Stimulated activated CD8-positive, alpha-beta memory T cell treated with anti-CD3 and anti-CD28 coated beads, Interleukin-4, amount 100 ng/mL, for 4 hours (primary cell): Measurements from ENCODE around the gene FMC1.
"Not testable (repeated sequence)": the region's sequence is repeated elsewhere in the genome, so short reads cannot be mapped to it uniquely, and the experiment has no call there.

Experiments used
- DNase-seq, 2 donors: peaks; one replicate each; pipeline ENCODE4 v3.0.0-alpha.2; 2020; ENCODE audit warnings: low read depth in 2 of 2, low spot score in 1 of 2

The FMC1 gene

DNA sequence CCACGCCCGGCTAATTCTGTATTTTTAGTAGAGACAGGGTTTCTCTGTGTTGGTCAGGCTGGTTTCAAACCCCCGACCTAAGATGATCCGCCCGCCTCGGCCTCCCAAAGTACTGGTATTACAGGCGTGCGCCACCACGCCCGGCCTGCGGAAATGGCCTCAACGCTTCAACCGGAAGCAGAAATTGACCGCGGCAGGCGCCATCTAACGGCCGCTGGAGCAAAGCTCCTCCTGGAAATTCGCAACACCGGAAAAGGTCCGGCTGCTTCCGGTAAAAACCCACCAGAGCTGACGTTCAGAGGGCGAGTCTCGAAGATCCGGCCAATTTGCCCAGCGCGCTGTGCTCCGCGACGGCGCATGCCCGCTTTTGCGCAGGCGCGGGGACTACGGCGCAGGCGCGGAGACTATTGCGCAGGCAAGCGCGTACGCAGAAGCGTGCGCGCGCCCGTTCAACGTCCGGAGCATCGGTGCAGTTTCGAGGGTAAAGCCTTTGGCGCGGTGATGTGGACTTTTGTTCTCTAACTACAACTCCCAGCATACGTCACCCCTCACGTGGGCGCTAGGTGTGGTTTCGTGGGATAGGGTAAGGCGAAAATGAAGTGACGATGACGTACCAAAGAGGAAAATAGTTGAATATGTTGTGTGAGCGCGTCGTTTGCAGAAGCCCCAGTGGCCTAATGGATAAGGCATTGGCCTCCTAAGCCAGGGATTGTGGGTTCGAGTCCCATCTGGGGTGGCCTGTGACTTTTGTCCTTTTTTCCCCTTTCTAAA, 915 bp upstream of the FMC1 start:
- DNase-seq, result peak; percentile 98 to 99

- DNase-seq, result no peak
Measured at GRCh38 chr7:139340808-139341057, 404 bp upstream of the FMC1 start.

GRCh38 chr7:139341776-139342226, 664 bp downstream of the FMC1 start:
- DNase-seq, result no peak

DNA sequence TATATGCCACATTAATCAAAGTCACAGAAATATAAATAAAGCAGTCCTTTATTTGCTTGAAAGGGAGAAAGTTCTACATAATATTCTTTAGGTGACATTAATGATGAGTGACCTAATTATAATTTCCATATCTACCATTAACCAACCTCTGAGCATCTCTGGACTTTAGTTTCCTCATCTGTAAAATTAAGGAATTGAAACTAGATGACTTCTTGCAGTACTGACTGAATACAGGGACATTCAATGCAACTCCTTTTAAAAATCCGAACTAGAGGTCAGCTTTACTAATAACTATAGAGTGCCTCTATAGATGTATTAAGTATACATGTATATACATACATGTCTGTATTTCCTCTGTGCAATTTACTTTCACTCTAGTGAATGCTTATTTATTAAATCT, 3.9 kb downstream of the FMC1 start:
- DNase-seq, result no peak

DNA sequence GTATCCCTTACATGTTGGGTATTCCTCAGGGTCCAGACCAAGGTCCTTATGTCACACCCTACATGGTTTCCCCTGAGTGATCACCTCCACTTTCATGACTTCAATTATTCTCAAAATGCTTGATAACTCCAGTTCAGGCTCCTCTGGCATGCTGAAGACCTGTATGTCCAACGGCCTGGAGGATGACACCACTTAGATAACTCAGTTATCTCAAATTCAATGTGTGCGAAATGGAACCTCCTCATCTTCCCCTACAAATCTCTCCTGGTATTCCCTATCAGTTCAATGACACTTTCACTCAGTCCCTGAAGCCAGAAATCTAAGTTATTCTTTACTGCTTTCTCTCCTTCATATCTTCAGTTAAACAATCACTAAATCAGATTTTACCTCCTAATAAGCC, 9.9 kb downstream of the FMC1 start:
- DNase-seq, result no peak

- DNase-seq, result no peak
Measured at GRCh38 chr7:139354729-139355128, 13.6 kb downstream of the FMC1 start.

GRCh38 chr7:139355320-139355719, 14.2 kb downstream of the FMC1 start:
- DNase-seq, result no peak

DNA sequence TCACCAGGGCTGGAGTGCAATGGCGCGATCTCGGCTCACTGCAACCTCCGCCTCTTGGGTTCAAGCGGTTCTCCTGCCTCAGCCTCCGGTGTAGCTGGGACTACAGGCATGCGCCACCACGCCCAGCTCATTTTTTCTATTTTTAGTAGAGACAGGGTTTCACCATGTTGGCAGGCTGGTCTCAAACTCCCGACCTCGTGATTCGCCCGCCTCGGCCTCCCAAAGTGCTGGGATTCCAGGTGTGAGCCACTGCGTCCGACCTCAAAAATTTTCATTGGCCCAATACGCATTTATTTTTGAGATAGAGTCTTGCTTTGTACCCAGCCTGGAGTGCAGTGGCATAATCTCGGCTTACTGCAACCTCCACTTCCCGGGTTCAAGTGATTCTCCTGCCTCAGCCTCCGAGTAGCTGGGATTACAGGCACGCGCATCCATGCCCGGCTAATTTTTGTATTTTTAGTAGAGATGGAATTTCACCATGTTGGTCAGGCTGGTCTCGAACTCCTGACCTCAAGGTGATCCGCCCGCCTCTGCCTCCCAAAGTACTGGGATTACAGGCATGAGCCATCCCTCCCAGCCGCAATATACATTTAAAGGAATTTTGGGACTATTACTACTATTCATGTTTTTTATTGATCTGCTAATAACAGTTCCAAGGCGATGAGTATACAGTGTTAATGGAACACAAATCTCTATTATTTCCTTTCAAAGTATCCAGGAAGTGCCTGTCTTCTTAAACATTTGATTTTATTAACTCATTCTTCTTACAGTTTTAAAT, 16.8 kb downstream of the FMC1 start:
- DNase-seq, result not testable (repeated sequence)

- peak in 1 of 2 donors; percentile 35 for DNase-seq
Measured at GRCh38 chr7:139358541-139359365, 17.6 kb downstream of the FMC1 start.

- peak; percentile 98 to 99 for DNase-seq
Measured at GRCh38 chr7:139359366-139360209, 18.5 kb downstream of the FMC1 start, which contains the start of gene LUC7L2. LUC7L2 (plus strand) TSS chr7:139359894; CDS start chr7:139360262, 368 bp downstream.

DNA sequence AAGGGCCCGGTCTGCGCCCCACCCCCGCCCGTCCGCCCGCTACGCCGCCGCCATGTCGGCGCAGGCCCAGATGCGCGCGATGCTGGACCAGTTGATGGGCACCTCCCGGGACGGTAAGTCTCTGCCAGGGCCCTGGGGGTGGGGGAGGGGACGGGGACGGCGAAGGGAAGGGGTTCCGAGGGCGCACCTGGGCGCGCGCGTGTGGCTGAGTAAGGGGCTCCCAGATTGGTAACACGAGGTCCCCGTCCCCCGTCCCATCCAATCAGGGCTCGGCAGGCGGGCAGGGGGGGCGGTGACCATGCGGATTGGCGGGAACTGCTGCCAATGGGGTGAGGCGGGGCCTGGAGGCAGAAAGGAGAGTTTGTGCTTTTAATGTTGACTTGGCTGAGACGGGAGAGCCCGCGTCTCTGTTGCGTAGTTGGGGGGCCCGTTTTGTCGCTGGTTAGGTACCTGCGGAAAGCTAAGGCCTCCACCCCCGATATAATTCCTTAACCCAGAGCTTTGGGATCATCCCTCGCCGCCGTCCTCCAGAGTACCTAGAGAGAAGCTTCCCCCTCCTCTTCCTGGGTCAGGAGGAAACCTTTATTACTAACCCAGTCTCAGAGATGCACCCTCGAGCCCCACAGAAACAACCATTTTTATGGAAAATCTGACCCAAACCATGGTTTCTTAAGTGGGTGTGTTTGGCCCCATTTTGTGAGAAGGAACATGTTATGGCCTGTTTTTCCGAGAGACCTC, 19.2 kb downstream of the FMC1 start:
- DNase-seq, result peak; percentile 96 to 97

DNA sequence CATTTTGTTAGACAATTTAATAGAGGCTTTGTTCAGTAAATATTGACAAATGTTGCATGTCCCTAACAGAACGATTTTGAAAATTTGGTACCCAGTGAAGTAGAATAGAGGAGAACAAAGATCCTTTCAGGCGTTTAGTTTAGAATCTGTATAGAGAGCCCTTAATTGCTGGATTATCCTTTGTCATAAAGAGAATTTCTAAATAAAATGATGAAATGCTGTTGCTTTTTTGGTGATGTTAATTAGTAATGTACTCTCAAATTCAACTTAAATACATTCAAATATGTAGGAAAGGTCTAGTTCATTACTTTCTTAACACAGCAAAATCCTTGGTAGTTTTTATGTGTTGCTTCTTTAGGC, 19.8 kb downstream of the FMC1 start:
- no peak for DNase-seq

DNA sequence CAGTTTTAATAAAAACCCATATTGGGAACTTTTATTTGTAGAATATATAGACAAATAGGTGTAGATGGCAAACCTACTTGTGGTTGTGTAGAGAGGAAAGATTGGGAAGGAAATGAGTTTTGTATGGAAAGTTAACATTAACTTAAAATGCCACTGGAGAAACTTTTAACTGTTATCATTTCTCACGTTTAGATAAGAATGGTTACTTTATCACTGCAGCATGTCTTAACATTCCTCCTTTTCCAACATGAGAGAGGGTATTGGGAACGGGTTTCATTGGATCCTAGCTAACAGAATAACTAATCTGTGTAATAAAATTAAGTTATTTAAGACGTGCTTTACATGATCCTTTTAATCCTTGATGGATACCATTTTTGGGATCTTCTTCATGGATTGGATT, 20.4 kb downstream of the FMC1 start:
- DNase-seq, result no peak

DNA sequence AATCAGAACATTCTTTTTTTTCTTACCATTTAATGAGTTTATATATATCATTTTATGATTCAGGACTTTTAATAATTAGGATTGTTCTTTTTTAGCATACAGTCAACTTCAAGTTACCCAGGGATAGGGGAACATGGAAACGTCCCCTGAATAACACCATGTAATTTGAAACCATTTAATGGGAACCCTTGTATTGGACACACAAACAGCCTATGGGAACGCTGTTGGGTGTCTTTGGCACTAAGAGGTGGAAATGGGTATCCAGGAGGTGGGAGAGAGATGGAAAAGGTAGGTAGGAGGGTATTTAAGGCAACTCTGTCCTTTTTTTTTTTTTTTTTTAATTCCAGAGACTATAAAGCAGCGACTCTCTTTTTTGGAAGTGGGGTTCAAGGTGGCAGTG, 21.2 kb downstream of the FMC1 start:
- no peak for DNase-seq

- no peak for DNase-seq
Measured at GRCh38 chr7:139362981-139363380, 21.8 kb downstream of the FMC1 start.

- DNase-seq, result no peak
Measured at GRCh38 chr7:139365336-139365735, 24.2 kb downstream of the FMC1 start.

GRCh38 chr7:139366400-139366799, 25.3 kb downstream of the FMC1 start:
- DNase-seq, result no peak

- DNase-seq, result no peak
Measured at GRCh38 chr7:139367438-139368155, 26.5 kb downstream of the FMC1 start.

- no peak for DNase-seq
Measured at GRCh38 chr7:139370301-139370942, 29.3 kb downstream of the FMC1 start.
